GM12873 (cell line): ENCODE results near the gene H6PD.

ENCODE experiments used
- TF ChIP-seq, protein P1 (sequence below): IDR thresholded peaks from 2 replicates; pipeline ENCODE4 v1.5.1; 2012; ENCODE audit warnings: low read depth, mild to moderate bottlenecking, moderate library complexity, low read length, control low read depth; ENCODE audit not compliant: insufficient read depth; ENCODE audit errors: missing control alignments

Gene H6PD

DNA sequence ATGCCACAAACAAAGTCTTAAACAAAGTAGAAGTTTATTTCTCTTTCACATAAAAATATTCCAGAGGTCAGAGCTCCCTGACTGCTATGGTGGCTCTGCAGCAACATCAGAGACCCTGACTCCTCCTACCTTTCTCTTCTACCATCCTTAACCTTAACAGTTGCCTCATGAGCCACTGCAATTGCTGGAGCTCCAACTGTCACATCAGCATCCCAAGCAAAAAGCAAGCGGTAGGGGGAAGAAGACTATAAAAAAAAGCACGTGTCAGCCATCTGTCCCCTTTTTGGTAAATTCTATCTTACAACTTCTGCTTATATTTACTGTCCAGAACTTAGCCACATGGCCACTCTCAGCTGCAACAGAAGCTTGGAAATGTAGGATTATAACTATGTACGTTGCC is 21.8 kb upstream of the H6PD start:
- TF ChIP-seq, protein P1, sequence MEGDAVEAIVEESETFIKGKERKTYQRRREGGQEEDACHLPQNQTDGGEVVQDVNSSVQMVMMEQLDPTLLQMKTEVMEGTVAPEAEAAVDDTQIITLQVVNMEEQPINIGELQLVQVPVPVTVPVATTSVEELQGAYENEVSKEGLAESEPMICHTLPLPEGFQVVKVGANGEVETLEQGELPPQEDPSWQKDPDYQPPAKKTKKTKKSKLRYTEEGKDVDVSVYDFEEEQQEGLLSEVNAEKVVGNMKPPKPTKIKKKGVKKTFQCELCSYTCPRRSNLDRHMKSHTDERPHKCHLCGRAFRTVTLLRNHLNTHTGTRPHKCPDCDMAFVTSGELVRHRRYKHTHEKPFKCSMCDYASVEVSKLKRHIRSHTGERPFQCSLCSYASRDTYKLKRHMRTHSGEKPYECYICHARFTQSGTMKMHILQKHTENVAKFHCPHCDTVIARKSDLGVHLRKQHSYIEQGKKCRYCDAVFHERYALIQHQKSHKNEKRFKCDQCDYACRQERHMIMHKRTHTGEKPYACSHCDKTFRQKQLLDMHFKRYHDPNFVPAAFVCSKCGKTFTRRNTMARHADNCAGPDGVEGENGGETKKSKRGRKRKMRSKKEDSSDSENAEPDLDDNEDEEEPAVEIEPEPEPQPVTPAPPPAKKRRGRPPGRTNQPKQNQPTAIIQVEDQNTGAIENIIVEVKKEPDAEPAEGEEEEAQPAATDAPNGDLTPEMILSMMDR, result no peak

DNA sequence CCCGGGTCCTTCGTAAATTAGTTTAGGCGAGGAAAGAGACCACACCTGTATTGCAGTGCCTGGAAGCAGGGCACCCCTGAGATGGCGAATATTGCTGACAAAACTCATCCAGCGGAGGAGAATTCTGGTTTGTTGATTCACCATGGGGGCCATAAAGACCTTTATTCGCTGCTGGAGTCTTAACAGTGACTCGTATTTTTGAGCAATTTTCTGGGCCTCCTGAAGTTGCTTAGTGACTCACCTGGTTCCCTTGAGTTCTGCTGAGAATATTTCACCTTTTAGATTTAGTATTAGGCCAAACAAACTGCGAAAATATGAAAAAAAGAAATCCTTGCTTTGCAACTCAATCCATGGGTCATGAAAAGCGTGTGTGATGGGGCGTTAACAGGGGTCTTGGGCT is 20.6 kb upstream of the H6PD start:
- TF ChIP-seq, protein P1, result no peak

DNA sequence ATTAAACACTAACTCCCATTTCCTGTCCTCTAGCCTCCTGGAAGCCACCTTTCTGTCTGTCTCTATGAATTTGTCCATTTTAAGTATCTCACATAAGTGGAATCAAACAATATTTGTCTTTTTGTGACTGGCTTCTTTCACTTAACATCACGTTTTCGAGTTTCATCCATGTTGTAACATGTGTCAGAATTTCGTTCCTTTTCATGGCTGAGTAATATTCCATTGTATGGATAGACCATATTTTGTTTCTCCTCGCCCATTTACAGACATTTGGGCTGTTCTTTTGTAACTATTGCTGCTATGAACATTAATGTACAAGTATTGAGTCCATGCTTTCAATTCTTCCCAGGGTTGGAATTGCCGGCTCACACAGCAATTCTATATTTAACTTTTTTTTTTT is 15.7 kb upstream of the H6PD start:
- TF ChIP-seq, protein P1, result no peak

DNA sequence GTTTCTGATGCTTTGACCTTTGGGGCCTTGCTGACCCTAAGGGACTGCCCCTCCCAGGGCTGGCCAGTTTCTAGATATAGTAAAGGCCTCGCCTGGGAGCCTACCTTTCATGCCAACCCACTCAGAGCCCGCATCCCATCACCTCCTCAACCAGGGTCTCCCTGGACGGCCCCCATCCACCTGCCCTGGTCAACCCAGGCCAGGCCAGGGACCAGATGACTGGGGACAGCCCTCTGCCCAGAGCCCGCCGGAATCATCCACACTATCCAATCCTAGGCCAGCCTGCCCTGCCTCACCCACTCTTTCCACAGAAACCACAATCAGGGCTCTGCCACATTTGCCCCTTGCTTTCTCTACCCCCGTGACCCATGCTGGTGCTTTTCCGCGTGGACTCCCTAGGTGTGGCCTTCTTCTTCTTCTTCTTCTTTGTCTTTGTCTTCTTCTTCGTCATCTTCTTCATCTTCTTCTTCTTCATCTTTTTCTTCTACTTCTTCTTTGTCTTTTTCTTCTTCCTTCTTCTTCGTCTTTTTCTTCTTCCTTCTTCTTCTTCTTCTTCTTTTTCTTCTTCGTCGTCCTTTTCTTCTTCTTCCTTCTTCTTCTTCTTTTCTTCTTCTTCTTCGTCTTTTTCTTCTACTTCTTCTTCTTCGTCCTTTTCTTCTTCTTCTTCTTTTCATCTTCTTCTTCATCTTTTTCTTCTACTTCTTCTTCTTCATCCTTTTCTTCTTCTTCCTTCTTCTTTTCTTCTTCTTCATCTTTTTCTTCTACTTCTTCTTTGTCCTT is 11.5 kb upstream of the H6PD start:
- TF ChIP-seq, protein P1, result no peak

DNA sequence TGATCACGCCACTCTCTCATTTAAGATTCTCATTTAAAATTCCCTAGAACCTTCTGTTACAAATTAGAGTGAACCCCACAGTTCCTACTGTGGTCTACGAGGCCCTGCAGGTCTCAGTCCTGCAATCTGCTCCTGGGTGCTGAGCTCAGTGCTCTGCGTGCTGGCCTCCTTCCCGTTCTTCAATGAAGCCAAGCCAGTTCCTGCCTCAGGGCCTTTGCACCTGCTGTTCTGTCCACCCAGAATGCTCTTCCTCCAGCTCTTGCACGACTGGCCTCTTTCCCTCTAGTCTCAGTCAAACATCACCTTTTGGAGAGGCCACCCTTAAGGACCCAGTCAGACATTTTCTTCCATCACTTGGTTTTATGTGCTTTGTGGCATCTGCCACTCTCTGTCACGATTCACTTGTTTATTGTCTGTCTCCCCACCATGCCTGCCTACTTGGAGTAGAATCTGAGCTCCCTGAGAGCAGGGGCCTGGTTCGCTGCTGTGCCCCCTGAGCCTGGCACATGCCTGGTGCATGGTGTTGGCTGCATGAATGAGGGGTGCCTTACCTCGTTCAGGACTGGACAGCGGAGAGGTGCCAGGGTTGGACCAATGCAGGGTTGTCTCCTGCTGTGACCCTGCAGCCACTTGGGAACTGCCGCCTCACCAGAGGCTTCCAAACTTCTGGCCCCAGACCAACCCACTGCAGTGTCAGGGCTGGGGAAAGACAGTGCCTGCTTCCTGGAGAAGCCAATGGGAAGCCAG is 9.7 kb upstream of the H6PD start:
- TF ChIP-seq, protein P1, result no peak

DNA sequence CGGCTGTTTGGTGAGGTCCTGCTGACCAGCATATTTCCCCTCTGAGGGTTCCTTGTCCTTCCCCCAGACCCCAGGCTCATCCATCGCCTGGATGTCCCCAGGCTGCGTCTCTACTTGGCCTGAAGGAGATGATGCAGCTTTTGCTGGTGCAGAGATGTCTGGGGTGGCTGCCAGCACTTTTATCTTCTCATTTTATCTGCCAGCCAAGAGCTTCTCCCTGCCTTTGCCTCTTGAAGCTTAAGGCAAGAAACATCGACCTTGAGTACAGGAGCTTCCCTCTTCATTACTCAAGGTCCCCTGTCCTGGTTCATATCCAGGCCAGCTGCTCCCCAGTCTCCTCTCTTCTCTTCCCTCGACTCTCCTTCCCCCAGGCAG is 9.2 kb upstream of the H6PD start:
- TF ChIP-seq, protein P1, result no peak

DNA sequence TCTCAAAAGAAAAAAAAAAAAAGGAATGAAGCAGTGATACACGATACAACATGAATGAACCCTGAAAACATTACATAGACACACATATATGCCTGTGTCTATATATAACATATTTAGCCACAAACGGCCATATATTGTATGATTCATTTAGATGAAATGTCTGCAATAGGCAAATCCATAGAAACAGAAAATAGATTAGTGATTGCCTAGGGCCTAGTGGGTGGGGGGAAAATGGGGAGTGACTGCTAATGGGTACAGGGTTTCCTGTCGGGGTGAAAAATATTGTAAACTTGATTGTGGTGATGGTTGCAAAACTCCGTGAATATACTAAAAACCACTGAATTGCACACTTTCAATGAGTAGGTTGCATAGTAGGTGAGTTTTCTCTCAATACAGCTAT is 6.0 kb upstream of the H6PD start:
- TF ChIP-seq, protein P1, result no peak
